ENCODE measurements around the gene SERINC2.

DNA sequence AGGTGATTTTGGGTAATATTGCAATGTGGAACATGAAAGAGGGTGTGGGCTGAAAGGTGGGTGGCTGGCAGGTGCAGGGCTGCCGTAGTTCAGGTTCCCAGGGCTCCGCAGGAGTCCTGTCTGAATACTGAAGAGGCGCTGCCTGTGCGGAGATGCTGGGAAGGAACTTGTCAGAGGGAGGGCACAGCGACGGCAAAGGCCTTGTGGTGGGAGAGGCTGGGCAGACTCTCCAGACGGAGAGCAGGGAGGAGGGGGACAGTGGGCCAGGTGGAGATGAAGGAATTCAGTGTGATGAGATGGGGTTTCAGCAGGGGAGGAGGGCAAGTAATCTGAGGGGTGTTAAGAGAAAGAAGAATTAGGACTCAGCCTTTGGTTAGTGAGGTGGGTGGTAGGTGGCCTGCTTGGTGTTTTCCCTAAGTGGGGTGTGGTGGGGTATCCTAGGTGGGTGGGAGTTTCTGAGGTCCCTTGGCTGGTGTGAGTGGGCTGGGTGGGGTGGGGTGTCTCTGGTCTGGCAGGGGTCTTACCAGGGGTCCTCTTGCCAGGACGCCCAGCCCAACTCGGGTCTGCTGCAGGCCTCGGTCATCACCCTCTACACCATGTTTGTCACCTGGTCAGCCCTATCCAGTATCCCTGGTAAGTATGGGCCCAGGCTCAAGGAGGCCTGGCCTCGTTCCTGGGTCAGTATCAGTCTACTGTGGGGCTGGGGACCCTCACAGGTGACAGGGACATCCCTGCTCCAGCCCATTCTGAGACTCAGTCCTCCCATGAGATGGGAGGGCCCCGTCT lies 15.6 kb downstream of the SERINC2 start:
- TF ChIP-seq, protein P1, sequence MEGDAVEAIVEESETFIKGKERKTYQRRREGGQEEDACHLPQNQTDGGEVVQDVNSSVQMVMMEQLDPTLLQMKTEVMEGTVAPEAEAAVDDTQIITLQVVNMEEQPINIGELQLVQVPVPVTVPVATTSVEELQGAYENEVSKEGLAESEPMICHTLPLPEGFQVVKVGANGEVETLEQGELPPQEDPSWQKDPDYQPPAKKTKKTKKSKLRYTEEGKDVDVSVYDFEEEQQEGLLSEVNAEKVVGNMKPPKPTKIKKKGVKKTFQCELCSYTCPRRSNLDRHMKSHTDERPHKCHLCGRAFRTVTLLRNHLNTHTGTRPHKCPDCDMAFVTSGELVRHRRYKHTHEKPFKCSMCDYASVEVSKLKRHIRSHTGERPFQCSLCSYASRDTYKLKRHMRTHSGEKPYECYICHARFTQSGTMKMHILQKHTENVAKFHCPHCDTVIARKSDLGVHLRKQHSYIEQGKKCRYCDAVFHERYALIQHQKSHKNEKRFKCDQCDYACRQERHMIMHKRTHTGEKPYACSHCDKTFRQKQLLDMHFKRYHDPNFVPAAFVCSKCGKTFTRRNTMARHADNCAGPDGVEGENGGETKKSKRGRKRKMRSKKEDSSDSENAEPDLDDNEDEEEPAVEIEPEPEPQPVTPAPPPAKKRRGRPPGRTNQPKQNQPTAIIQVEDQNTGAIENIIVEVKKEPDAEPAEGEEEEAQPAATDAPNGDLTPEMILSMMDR (IDR thresholded peaks at IDR 0.05), result no peak
- no peak for TF ChIP-seq POLR2A (IDR thresholded peaks at IDR 0.05)
